ENCODE measurements around the gene RPS6KA1. TPM values are rescaled to one million over a fixed set of nuclear protein-coding genes. Genes with fewer than 3 reads are reported as not detected.
"Not testable (repeated sequence)": the region's sequence is repeated elsewhere in the genome, so short reads cannot be mapped to it uniquely, and the experiment has no call there.

RPS6KA1 gene
- total RNA-seq, 1 experiment from 2014 or later = 5.7 TPM

- no peak for DNase-seq (ENCODE audit: low read depth)
Observed at GRCh38 chr1:26554781-26555180, 25.2 kb downstream of the RPS6KA1 start.

GRCh38 chr1:26555550-26555981, 26.0 kb downstream of the RPS6KA1 start:
- no peak for DNase-seq (ENCODE audit: low read depth)

- DNase-seq (ENCODE audit: low read depth) = no peak
Observed at GRCh38 chr1:26556111-26556510, 26.6 kb downstream of the RPS6KA1 start.

GRCh38 chr1:26557008-26557407, 27.4 kb downstream of the RPS6KA1 start:
- no peak for DNase-seq (ENCODE audit: low read depth)

GRCh38 chr1:26558685-26559048, 29.1 kb downstream of the RPS6KA1 start:
- no peak for DNase-seq (ENCODE audit: low read depth)

GRCh38 chr1:26560403-26560780, 30.8 kb downstream of the RPS6KA1 start:
- DNase-seq (ENCODE audit: low read depth) = no peak

- peak; percentile 6 for DNase-seq (ENCODE audit: low read depth)
Observed at GRCh38 chr1:26570287-26570686, 40.7 kb downstream of the RPS6KA1 start.

- DNase-seq (ENCODE audit: low read depth) = no peak
Observed at GRCh38 chr1:26571381-26571780, 41.8 kb downstream of the RPS6KA1 start.

- no peak for DNase-seq (ENCODE audit: low read depth)
Observed at GRCh38 chr1:26574018-26574417, 44.5 kb downstream of the RPS6KA1 start.

GRCh38 chr1:26574719-26575251, 45.2 kb downstream of the RPS6KA1 start:
- DNase-seq (ENCODE audit: low read depth) = peak; percentile 47

GRCh38 chr1:26575348-26575747, 45.8 kb downstream of the RPS6KA1 start:
- DNase-seq (ENCODE audit: low read depth) = no peak

- no peak for DNase-seq (ENCODE audit: low read depth)
Observed at GRCh38 chr1:26578167-26578566, 48.6 kb downstream of the RPS6KA1 start.

- no peak for DNase-seq (ENCODE audit: low read depth)
Observed at GRCh38 chr1:26579681-26580111, 50.1 kb downstream of the RPS6KA1 start.

- no peak for DNase-seq (ENCODE audit: low read depth)
Observed at GRCh38 chr1:26580116-26580515, 50.6 kb downstream of the RPS6KA1 start.

GRCh38 chr1:26581287-26581651, 51.7 kb downstream of the RPS6KA1 start:
- DNase-seq (ENCODE audit: low read depth) = no peak

- no peak for DNase-seq (ENCODE audit: low read depth)
Observed at GRCh38 chr1:26582053-26582835, 52.7 kb downstream of the RPS6KA1 start.

GRCh38 chr1:26582836-26583460, 53.4 kb downstream of the RPS6KA1 start:
- peak; percentile 53 for DNase-seq (ENCODE audit: low read depth)

GRCh38 chr1:26583646-26584485, 54.3 kb downstream of the RPS6KA1 start:
- DNase-seq (ENCODE audit: low read depth) = peak; percentile 16

GRCh38 chr1:26584588-26584987, 55.0 kb downstream of the RPS6KA1 start:
- DNase-seq (ENCODE audit: low read depth) = not testable (repeated sequence)

- DNase-seq (ENCODE audit: low read depth) = no peak
Observed at GRCh38 chr1:26585471-26585870, 55.9 kb downstream of the RPS6KA1 start.

- no peak for DNase-seq (ENCODE audit: low read depth)
Observed at GRCh38 chr1:26593385-26593784, 63.8 kb downstream of the RPS6KA1 start.

GRCh38 chr1:26594593-26594992, 65.0 kb downstream of the RPS6KA1 start:
- not testable (repeated sequence) for DNase-seq (ENCODE audit: low read depth)

All from LHCN-M2 (cell line).